H54 (cell line): ENCODE data around the gene PABPN1.

Experiments used
- DNase-seq: peaks from one replicate; pipeline ENCODE4 v3.0.0; 2011; ENCODE audit warnings: low spot score, mixed read lengths; ENCODE audit not compliant: insufficient read length
- FAIRE-seq: peaks from 3 replicates; lab custom pipeline; 2011; peaks lifted over from hg19 to GRCh38; lab: Jason Lieb, UNC
- POLR2A ChIP-seq: IDR thresholded peaks from 2 replicates; pipeline ENCODE4 v1.6.1; 2011; ENCODE audit warnings: low read depth, mild to moderate bottlenecking, low read length

PABPN1 gene

DNA sequence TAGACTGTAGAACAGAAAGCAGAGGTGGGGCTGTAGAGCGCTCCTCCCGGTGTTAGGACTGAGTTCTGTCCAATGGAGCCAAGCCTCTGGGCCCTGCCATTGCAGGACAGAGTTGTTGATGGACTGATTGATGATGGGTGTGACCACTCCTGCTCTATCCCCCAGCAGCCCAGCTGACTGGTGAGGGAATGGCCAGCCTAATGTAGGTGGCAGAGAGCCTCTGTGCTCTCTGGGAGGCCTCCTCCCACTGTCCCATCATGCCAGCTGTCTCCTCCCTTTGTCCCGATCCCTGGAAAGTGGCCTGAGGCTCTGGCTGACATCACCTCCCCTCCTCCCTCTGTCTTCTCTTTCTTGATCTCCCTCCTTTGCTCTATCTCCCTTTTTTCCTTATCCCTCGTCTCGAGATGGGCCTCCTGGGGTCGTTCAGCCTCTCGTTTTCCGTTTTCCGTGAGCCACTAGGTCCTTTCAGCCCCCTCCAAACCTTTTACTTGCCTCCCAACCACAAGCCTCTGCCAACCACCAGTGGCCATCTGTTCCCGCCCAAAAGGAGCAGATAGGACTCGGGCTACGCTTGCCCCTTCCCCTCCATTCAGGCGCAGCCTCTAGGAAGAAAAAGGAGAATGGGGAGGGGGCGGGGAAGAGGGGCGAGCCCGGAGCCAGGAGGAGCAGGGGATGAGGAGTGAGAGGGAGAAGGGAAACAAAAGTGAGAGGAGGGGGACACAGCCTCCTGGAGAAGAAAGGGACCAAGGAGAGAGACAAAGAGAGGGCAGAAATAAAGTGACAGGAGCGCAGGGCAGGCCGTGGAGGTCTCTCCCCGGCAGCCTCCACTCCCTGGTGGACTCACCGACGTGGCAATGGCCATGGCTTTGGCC, 43.1 kb downstream of the PABPN1 start:
- DNase-seq (no peak), FAIRE-seq (no peak)

DNA sequence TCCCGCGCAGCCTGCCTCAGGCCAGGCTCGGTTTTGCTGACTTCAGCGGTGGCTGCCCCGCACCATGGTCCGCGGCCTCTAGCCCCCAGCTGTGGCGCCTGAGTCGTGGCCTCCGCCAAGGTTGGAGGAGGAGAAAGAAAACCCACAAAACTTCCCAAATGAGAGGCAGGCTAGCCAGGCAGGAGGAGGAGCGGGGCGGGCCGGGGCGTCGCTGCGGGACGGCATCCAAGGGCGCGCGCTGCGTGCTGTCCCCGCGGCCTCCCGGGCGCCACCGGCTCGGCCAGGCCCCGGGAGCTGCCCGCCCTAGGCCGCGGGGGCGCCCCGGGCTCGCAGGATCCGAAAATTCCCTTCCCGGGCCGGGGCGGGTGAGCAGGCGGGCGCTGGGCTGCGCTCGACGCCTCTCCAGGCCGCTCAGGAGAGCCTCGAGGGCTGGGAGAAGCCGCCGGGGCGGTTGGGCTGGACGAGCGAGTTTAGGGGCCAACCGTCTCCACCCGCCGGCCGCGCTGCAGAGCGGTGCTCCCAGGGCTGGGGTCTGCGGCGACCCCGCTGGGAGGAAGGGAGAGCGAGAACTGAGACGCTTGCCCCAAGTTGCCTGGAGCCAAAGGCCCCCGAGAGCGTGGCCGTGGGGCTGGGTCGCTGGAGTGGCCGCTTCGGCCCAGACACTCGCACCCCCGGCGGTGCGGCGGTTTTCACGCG, 43.9 kb downstream of the PABPN1 start, which contains the start of gene EFS:
Gene EFS, minus strand, starts transcription at position 137 of the 696 bp plus-strand sequence. CDS start 147 bp downstream, outside the sequence.
- no peak for TF ChIP-seq POLR2A
- DNase-seq (no peak), FAIRE-seq (no peak)

More for the DNA sequence above, 43.1 kb downstream of the PABPN1 start:
- no peak for TF ChIP-seq POLR2A

DNA sequence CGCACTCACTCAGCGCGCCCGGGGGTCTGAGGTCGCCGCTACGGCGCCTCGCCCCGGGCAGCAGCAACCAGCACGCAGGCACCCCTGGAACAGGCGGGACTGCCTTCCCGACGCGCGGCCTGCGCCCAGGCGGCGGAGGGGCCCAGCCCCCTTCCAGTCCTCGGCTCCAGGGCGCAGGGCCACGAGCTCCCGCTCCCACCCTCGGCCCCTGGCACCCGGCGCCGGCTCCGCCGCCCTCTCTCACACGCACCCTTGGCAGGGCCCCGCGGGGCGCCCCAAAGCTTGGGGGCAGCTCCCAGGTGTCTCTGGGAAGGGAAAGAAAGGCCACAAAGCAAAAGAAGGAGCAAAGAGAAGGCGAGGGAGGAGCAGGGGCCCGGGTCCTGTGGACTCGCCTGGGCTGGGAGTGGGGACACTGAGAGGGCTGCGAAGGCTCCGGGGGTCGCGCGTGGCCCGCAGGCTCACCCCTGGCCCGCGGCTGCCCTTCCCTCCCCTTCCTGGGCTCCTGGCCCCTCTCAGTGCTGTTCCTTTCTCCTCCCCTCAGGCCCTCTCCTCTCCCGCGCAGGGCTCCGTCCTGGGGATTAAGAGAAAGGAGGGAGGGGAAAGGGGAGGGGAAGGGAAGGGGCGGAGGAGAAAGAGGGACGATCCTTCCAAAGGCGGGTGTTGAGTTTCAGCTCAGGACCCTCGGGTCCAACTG, 44.6 kb downstream of the PABPN1 start:
- FAIRE-seq (no peak), DNase-seq (no peak)
- TF ChIP-seq POLR2A, result no peak

DNA sequence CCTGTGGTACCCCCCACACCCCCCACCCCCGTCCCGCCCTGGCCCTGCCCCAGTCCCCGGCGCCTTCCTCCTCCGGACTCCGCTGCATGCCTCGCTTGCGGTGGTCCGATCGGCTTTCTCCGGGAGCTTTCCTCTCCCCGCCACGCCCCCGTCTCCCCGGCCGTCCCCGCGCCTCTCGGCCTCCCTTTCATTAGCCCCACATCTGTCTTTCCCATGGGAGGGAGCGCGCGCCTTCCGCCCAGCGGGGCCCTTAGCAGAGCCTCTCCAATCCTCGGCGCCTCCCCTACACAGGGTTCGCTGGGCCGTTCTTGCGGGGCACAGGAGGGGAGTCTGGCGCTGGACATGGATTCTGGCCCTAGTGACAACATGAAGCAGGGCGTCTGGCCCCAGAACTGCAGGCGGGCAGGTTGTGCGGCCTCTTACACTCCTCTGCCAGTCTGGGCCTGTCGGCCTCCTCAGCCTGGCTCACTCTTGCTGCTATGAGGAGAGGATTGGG, 45.2 kb downstream of the PABPN1 start:
- no peak for TF ChIP-seq POLR2A
- no peak for DNase-seq
- no peak for FAIRE-seq

DNA sequence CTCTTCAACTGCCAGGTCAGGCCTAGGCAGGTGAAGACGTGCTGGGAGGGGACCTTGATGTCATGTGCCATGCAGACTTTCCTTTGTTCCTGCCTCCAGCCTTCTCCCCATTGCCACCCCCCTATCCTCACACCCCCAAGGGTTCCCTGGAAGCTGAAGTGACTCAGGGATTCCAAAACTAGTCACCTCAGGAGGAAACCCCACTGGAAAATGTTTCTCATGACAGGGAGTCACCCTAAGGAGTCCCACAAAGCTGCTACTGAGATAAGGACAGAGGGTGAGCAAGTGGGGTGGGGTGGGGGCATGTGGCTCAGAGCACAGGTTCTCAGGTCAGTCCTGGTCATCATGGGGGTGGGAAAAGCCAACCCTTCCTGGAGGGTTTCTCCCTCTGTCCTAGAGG, 49.0 kb downstream of the PABPN1 start:
- TF ChIP-seq POLR2A, result no peak
- FAIRE-seq (no peak), DNase-seq (no peak)

GRCh38 chr14:23371865-23372264, 50.6 kb downstream of the PABPN1 start:
- no peak for FAIRE-seq
- TF ChIP-seq POLR2A, result no peak
- DNase-seq, result no peak

DNA sequence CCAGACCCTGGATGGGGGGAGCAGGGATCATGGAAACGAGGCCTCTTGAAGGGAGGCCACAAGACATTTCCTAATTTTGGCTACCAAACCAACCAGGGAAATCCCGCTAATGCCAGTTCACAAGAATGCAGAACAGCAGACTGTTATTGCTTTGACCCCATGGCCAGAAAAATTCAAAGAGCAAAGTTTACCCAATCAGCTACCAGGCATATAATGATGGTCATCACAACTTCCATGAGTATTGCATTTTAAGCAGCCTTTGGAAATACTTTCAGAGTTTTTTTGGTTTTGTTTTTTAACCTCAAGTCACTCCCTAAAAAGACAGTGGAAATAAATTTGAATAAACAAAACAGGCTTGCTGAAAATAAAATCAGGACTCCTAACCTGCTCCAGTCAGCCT, 51.3 kb downstream of the PABPN1 start, which contains the start of gene IL25:
Gene IL25, plus strand, starts transcription at position 301 of the 400 bp plus-strand sequence.
- DNase-seq, result no peak
- no peak for FAIRE-seq
- TF ChIP-seq POLR2A, result no peak

- FAIRE-seq, result no peak
- TF ChIP-seq POLR2A, result no peak
- DNase-seq, result no peak
Observed at GRCh38 chr14:23373041-23373440, 51.8 kb downstream of the PABPN1 start.
